Vagina (tissue), 2 donors: Measurements from ENCODE around the gene TSC22D2. TPM values are rescaled to one million over a fixed set of nuclear protein-coding genes. Genes with fewer than 3 reads are reported as not detected.

Source experiments
- DNase-seq, 2 donors: peaks; one replicate each; pipeline ENCODE4 v3.0.0-alpha.2; 2017; ENCODE audit errors: extremely low spot score in 2 of 2
- H3K27ac ChIP-seq: fragments of 200-600 bp; sonication (generic); one replicate; pipeline ENCODE4 v1.5.1; 2019
- H3K27me3 ChIP-seq: fragments of 200-600 bp; sonication (generic); one replicate; pipeline ENCODE4 v1.5.1; 2019
- H3K36me3 ChIP-seq, 2 donors: fragments of 200-600 bp; sonication (generic); one replicate each; pipeline ENCODE4 v1.5.1; 2017 to 2019
- H3K4me1 ChIP-seq: fragments of 200-600 bp; sonication (generic); one replicate; pipeline ENCODE4 v1.5.1; 2019
- H3K4me3 ChIP-seq, 2 donors: fragments of 200-600 bp; sonication (generic); 1 replicate in 1 of 2; 2 replicates in 1 of 2; pipeline ENCODE4 v1.5.1; 2016 to 2019
- H3K9me3 ChIP-seq: fragments of 200-600 bp; sonication (generic); one replicate; pipeline ENCODE4 v1.5.1; 2019
- POLR2A ChIP-seq, 2 donors: fragments of 450-650 bp; IDR thresholded peaks; one replicate each; pipeline ENCODE4 v1.6.1; 2017; ENCODE audit warnings: antibody characterized with exemption in 2 of 2, mild to moderate bottlenecking in 2 of 2, moderate library complexity in 2 of 2
- POLR2AphosphoS5 ChIP-seq, 2 donors: sonication (generic); formaldehyde crosslinking; IDR thresholded peaks; one replicate each; pipeline ENCODE4 v1.9.0; 2017; ENCODE audit warnings: antibody characterized with exemption in 2 of 2, mild to moderate bottlenecking in 2 of 2, low read depth in 1 of 2; ENCODE audit not compliant: insufficient read depth in 1 of 2
- intact Hi-C: fragments of 100-400 bp; cut with DNase I; formaldehyde crosslinking; loops from one replicate; pipeline ENCODE4 v1.15.1; 2023
- total RNA-seq: library from RNA; depleted of rRNA; stranded (reverse); fragments of >200 nt; gene quantifications from one replicate; pipeline ENCODE4 v1.2.3, GENCODE V29; 2016
- TF ChIP-seq, protein P1 (sequence below), 3 experiments: fragments of 450-650 bp in 2 of 3; fragments of 200-600 bp in 1 of 3; sonication (generic) in 1 of 3; IDR thresholded peaks; one replicate each; pipeline ENCODE4 v1.5.1; 2017 to 2019; ENCODE audit warnings: antibody characterized with exemption in 3 of 3, mild to moderate bottlenecking in 2 of 3, moderate library complexity in 2 of 3

The TSC22D2 gene
- total RNA-seq, 1 donor from 2014 or later = 35.6 TPM

- TF ChIP-seq POLR2A (IDR thresholded peaks at IDR 0.05) (no peak), POLR2AphosphoS5 (IDR thresholded peaks at IDR 0.05; ENCODE audit: insufficient read depth in 1 of 2, low read depth in 1 of 2) (no peak)
- TF ChIP-seq, protein P1, sequence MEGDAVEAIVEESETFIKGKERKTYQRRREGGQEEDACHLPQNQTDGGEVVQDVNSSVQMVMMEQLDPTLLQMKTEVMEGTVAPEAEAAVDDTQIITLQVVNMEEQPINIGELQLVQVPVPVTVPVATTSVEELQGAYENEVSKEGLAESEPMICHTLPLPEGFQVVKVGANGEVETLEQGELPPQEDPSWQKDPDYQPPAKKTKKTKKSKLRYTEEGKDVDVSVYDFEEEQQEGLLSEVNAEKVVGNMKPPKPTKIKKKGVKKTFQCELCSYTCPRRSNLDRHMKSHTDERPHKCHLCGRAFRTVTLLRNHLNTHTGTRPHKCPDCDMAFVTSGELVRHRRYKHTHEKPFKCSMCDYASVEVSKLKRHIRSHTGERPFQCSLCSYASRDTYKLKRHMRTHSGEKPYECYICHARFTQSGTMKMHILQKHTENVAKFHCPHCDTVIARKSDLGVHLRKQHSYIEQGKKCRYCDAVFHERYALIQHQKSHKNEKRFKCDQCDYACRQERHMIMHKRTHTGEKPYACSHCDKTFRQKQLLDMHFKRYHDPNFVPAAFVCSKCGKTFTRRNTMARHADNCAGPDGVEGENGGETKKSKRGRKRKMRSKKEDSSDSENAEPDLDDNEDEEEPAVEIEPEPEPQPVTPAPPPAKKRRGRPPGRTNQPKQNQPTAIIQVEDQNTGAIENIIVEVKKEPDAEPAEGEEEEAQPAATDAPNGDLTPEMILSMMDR (IDR thresholded peaks at IDR 0.05) = no peak
- Histone ChIP-seq H3K9me3 (no peaks in the 10 kb centered on the region), H3K27ac (peak overlapping the region; percentile 28), H3K36me3 (no peaks in the 10 kb centered on the region), H3K27me3 (no peaks in the 10 kb centered on the region), H3K4me3 (no peak overlapping the region), H3K4me1 (peaks cover 12% of the 10 kb centered on the region)
- DNase-seq = no peak
- intact Hi-C loops = no loop called here
These were observed 31.9 kb upstream of the TSC22D2 start for GRCh38 chr3:150376001-150376848.

DNA sequence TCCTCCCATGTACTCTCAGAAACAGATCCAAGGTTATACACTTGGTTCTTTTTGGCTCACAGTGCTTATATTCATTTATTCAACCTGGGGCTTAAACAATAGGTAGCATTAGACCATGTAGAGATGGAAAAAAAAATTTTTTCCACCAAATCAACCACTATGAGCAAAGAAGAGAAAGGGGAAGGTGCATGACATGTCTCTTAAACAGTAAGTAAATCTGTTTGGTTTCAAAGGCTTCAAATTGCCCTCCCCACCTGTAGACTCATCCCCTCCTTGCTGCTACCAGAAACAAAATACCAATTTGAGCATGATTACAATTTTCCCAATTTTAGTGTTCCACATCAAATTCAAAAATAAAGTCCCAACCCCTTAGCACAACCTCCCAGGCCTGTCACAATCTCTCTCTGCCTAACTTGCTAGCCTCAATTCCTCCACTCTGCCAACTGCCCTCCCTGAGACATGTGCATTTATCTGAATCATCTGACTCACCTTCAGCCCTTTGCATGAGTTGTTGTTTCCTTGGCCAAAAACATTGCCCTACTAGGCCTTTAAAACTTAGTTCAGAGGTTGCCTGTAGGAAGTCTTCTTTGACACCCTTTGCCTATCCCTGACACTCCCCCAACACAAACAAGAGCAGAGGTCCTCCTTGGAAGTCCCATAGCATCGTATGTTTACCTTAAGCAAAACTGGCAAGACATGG lies 30.3 kb upstream of the TSC22D2 start:
- intact Hi-C loops = no loop called here
- TF ChIP-seq POLR2A (IDR thresholded peaks at IDR 0.05) (no peak), POLR2AphosphoS5 (IDR thresholded peaks at IDR 0.05; ENCODE audit: insufficient read depth in 1 of 2, low read depth in 1 of 2) (no peak)
- TF ChIP-seq, protein P1 (IDR thresholded peaks at IDR 0.05) = no peak

GRCh38 chr3:150378301-150378748 lies 29.8 kb upstream of the TSC22D2 start:
- no peak for DNase-seq

More for the DNA sequence above, 30.3 kb upstream of the TSC22D2 start:
- Histone ChIP-seq H3K4me1 (no peaks in the 10 kb centered on the region), H3K27me3 (no peaks in the 10 kb centered on the region), H3K27ac (no peak overlapping the region), H3K36me3 (no peaks in the 10 kb centered on the region), H3K9me3 (no peaks in the 10 kb centered on the region), H3K4me3 (no peak overlapping the region)
- DNase-seq = no peak

GRCh38 chr3:150379469-150379868 lies 28.6 kb upstream of the TSC22D2 start:
- H3K4me3 ChIP-seq = no peak overlapping the region
- H3K27me3 ChIP-seq = no peaks in the 10 kb centered on the region
- TF ChIP-seq, protein P1 (IDR thresholded peaks at IDR 0.05) = no peak
- no peaks in the 10 kb centered on the region for H3K9me3 ChIP-seq
- no peaks in the 10 kb centered on the region for H3K36me3 ChIP-seq
- intact Hi-C loops = no loop called here
- H3K27ac ChIP-seq = no peak overlapping the region
- DNase-seq = no peak
- H3K4me1 ChIP-seq = no peaks in the 10 kb centered on the region

More at GRCh38 chr3:150378301-150378748, 29.8 kb upstream of the TSC22D2 start:
- TF ChIP-seq, protein P1 (IDR thresholded peaks at IDR 0.05) = no peak
- TF ChIP-seq POLR2A (IDR thresholded peaks at IDR 0.05) = no peak
- TF ChIP-seq POLR2AphosphoS5 (IDR thresholded peaks at IDR 0.05; ENCODE audit: insufficient read depth in 1 of 2, low read depth in 1 of 2) = no peak
- intact Hi-C loops = no loop called here
- Histone ChIP-seq H3K9me3 (no peaks in the 10 kb centered on the region), H3K36me3 (no peaks in the 10 kb centered on the region), H3K4me3 (no peak overlapping the region), H3K4me1 (no peaks in the 10 kb centered on the region), H3K27ac (no peak overlapping the region), H3K27me3 (no peaks in the 10 kb centered on the region)
